Esophagus muscularis mucosa (tissue), 4 donors: ENCODE data around the gene F10. TPM values are rescaled to one million over a fixed set of nuclear protein-coding genes. Genes with fewer than 3 reads are reported as not detected.

Experiments used
- DNase-seq: peaks from one replicate; pipeline ENCODE4 v3.0.0-alpha.2; 2017; ENCODE audit errors: extremely low spot score
- H3K27ac ChIP-seq, 4 donors: fragments of 200-600 bp; sonication (generic); replicated peaks in 1 of 4; 1 replicate in 3 of 4; 2 replicates in 1 of 4; pipeline ENCODE4 v1.5.1; 2016 to 2019; ENCODE audit warnings: mild to moderate bottlenecking in 1 of 4
- H3K27me3 ChIP-seq, 4 donors: fragments of 200-600 bp; sonication (generic); one replicate each; pipeline versions ENCODE4 v1.5.1 to v1.6.0; 2016 to 2019
- H3K36me3 ChIP-seq, 4 donors: fragments of 200-600 bp; sonication (generic); one replicate each; pipeline ENCODE4 v1.5.1; 2016 to 2019
- H3K4me1 ChIP-seq, 4 donors: fragments of 200-600 bp; sonication (generic); one replicate each; pipeline ENCODE4 v1.5.1; 2016 to 2019
- H3K4me3 ChIP-seq, 4 donors: fragments of 200-600 bp; sonication (generic); 1 replicate in 2 of 4; 2 replicates in 2 of 4; pipeline ENCODE4 v1.5.1; 2016 to 2019; ENCODE audit warnings: mild to moderate bottlenecking in 4 of 4, moderate library complexity in 1 of 4
- H3K9me3 ChIP-seq, 4 donors: fragments of 200-600 bp; sonication (generic); 1 replicate in 3 of 4; 2 replicates in 1 of 4; pipeline ENCODE4 v1.5.1; 2016 to 2019
- CTCF ChIP-seq, 3 experiments: fragments of 200-600 bp in 2 of 3; fragments of 450-650 bp in 1 of 3; sonication (generic) in 2 of 3; IDR thresholded peaks; one replicate each; pipeline ENCODE4 v1.5.1; 2017 to 2019; ENCODE audit warnings: antibody characterized with exemption in 3 of 3, mild to moderate bottlenecking in 2 of 3, moderate library complexity in 1 of 3
- EP300 ChIP-seq: sonication (generic); formaldehyde crosslinking; IDR thresholded peaks from one replicate; pipeline ENCODE4 v1.6.1; 2017; ENCODE audit warnings: antibody characterized with exemption
- POLR2A ChIP-seq: fragments of 450-650 bp; IDR thresholded peaks from one replicate; pipeline ENCODE4 v1.6.1; 2017; ENCODE audit warnings: antibody characterized with exemption, moderate library complexity, mild to moderate bottlenecking, low read depth
- POLR2AphosphoS5 ChIP-seq, 2 donors: sonication (generic); formaldehyde crosslinking; IDR thresholded peaks; one replicate each; pipeline ENCODE4 v1.6.1; 2017; ENCODE audit warnings: antibody characterized with exemption in 2 of 2
- WGBS: methylation state at CpG from one replicate; pipeline ENCODE4 v1.1.5; 2018; 5-methylcytosine and 5-hydroxymethylcytosine counted together
- intact Hi-C: fragments of 100-400 bp; cut with DNase I; formaldehyde crosslinking; loops from one replicate; pipeline ENCODE4 v1.15.1; 2023
- total RNA-seq, 4 donors: library from RNA; depleted of rRNA; stranded (reverse); fragments of >200 nt; gene quantifications; one replicate each; pipeline versions ENCODE4 v1.1.0 to v1.2.1, GENCODE V29; 2016

Gene F10
- total RNA-seq, 4 donors from 2014 or later = 4.6 to 20.5 (median 11.7) TPM

DNA sequence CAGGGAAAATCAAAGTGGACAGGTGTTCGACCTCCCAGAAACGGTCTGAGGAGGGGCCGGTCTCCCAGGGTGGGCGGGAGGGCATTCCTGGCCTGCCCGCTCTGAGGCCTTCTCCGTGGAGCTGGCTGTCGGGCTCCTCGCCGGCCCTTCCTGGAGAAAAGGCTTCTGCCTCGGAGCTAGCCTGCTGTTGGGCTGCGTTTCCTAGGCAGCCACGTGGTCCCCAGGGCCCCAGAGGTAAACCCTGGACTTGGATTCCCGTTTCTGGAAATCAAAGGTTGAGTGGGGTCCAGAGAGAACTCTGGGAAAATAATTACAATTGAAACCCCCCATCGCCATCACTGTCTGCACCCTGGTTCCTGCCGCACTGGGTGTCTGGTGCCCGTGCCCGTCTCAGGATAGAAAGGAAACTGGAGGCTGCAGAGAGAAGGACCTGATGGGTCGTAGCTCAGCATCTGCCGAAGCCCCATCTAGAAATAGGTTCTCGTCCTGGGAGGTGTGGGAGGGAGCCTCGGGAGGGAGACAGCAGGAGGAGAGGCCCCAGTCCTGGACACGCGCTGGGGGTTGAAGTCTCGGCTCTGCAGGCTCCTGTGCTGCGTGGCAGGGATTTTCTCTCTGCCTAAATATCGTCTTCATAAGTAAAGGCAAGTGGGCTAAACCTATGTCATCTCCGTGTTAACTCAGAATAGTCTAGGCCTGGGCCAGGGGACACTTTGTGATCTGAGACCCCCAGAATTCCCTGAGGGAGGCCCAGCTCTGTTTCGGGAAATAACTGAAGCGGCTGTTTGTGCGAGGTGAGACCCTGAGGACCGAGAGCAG, 28.2 kb downstream of the F10 start:
- Histone ChIP-seq H3K27ac (no peak overlapping the region), H3K27me3 (no peaks in the 10 kb centered on the region), H3K9me3 (no peaks in the 10 kb centered on the region), H3K36me3 (no peaks in the 10 kb centered on the region), H3K4me1 (peaks cover 18 to 25% (median 22%) of the 10 kb centered on the region in 4 donors), H3K4me3 (no peak overlapping the region)
- no peak for DNase-seq
- WGBS = 91% methylated on average over 31 of the region's 31 CpGs
- no peak for TF ChIP-seq POLR2AphosphoS5 (IDR thresholded peaks at IDR 0.05)
- TF ChIP-seq CTCF (IDR thresholded peaks at IDR 0.05) = no peak
- TF ChIP-seq POLR2A = no peak
- TF ChIP-seq EP300 = no peak
- intact Hi-C loops = loop anchor here (5.0 to 10.0 kb wide), 3 partner anchors 113 to 334 kb away; partner anchors contain the start of gene GRTP1

DNA sequence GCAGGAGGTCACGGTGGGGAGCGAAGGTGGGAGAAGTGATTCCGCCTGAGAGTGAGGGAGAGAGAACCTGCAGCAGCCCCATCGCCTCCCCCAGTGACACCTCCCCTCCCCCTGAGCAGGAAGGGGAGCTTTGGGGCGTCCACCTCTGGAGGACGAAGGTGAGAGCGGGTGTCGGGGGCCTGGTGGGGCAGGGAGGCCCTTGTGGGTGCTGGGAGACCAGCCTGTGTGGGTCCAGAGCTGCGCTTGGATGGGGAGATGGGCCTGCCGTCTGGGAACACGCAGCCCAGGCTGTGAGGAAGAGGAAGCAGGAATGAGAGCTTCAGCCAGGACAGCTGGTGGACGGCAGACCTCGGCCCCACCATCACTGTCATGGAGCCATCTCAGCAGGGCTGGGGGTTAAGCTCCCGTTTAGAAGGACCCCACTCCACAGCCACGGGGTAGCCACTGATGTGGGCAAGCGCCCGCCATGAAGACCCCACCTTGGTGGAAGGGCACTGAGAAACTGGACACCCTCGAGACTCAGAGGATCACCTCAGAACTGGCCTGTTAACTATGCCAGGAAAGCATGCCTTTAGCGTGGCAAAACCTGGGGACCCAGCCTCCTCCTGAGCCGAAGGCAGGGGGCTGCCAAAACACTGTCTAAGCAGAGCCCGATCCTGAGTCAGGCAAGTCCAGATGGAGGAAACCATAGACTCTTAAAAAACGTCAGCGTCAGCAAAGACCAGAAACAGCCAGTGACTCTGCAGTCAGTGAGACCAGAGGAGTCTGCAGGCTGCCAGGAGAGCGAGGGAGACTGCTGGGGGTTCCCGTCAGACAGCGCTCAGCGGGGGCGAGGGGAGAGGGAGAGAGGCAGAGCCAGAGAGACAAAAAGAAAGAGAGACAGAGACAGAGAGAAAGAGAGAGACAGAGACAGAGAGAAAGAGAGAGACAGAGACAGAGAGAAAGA, 29.4 kb downstream of the F10 start:
- no peak overlapping the region for H3K27ac ChIP-seq
- peaks cover 18 to 25% (median 22%) of the 10 kb centered on the region in 4 donors for H3K4me1 ChIP-seq
- H3K4me3 ChIP-seq = peak overlapping the region in 2 of 4 donors; percentile 50 to 55
- intact Hi-C loops = loop anchor here (5.0 to 10.0 kb wide), 3 partner anchors 115 to 333 kb away; partner anchors contain the start of gene GRTP1
- 65% methylated on average over 21 of the region's 28 CpGs for WGBS
- no peak for DNase-seq
- H3K27me3 ChIP-seq = no peaks in the 10 kb centered on the region
- H3K36me3 ChIP-seq = no peaks in the 10 kb centered on the region
- no peaks in the 10 kb centered on the region for H3K9me3 ChIP-seq
- TF ChIP-seq POLR2AphosphoS5 (IDR thresholded peaks at IDR 0.05) = no peak
- TF ChIP-seq POLR2A = no peak
- no peak for TF ChIP-seq CTCF (IDR thresholded peaks at IDR 0.05)

DNA sequence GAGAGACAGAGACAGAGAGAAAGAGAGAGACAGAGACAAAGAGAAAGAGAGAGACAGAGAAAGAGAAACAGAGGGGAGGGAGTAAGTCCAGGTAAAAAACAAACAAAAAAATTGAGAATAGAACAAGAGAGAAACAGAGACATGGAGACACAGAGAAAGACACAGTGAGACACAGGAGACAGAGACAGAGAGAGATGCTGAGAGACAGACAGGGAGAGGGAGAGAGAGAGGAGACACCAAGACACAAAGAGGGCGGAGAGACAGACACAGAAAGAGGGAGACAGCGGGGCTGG, 30.0 kb downstream of the F10 start:
- 58% methylated on average over 2 of the region's 2 CpGs for WGBS
- peak overlapping the region; percentile 50 to 58 (median 52) for H3K4me3 ChIP-seq
- intact Hi-C loops = loop anchor here (5.0 to 10.0 kb wide), 3 partner anchors 115 to 332 kb away; partner anchors contain the start of gene GRTP1

More for the DNA sequence above, 30.0 kb downstream of the F10 start:
- no peak for DNase-seq
- no peaks in the 10 kb centered on the region for H3K27me3 ChIP-seq
- no peaks in the 10 kb centered on the region for H3K9me3 ChIP-seq
- H3K27ac ChIP-seq = peak overlapping the region in 1 of 4 donors; percentile 80
- H3K4me1 ChIP-seq = peaks cover 18 to 25% (median 22%) of the 10 kb centered on the region in 4 donors
- H3K36me3 ChIP-seq = no peaks in the 10 kb centered on the region
- TF ChIP-seq POLR2A = no peak
- TF ChIP-seq CTCF (IDR thresholded peaks at IDR 0.05) = no peak
- TF ChIP-seq POLR2AphosphoS5 (IDR thresholded peaks at IDR 0.05) = no peak
- TF ChIP-seq EP300 = no peak
